Erythroblast (primary cell): ENCODE measurements around the gene RALY.
A peak's percentile ranks its signal among the peaks of the same experiment; 100 is the strongest.

Experiments
- DNase-seq, 2 experiments: peaks; one replicate each; lab custom pipeline; 2025; lab: John Stamatoyannopoulos, UW
- GATA1 ChIP-seq: IDR thresholded peaks from 2 replicates; pipeline ENCODE4 v1.6.1; 2011; ENCODE audit warnings: low read depth, mild to moderate bottlenecking, control low read depth, low read length, moderate library complexity
- POLR2A ChIP-seq: IDR thresholded peaks from 2 replicates; pipeline ENCODE4 v1.6.1; 2011; ENCODE audit warnings: mild to moderate bottlenecking, low read length

RALY gene

GRCh38 chr20:34075647-34076046 lies 81.9 kb downstream of the RALY start:
- TF ChIP-seq POLR2A: no peak
- TF ChIP-seq GATA1: no peak
- no peak for DNase-seq

GRCh38 chr20:34076952-34077351 lies 83.2 kb downstream of the RALY start:
- DNase-seq: no peak

GRCh38 chr20:34078540-34078939 lies 84.8 kb downstream of the RALY start:
- DNase-seq: no peak
- TF ChIP-seq GATA1: no peak
- TF ChIP-seq POLR2A: no peak

More at GRCh38 chr20:34076952-34077351, 83.2 kb downstream of the RALY start:
- no peak for TF ChIP-seq GATA1
- no peak for TF ChIP-seq POLR2A

- no peak for DNase-seq
These were observed 86.1 kb downstream of the RALY start for GRCh38 chr20:34079818-34080217.

GRCh38 chr20:34082232-34082887 lies 88.6 kb downstream of the RALY start:
- no peak for TF ChIP-seq GATA1
- TF ChIP-seq POLR2A: no peak
- no peak for DNase-seq

More at GRCh38 chr20:34079818-34080217, 86.1 kb downstream of the RALY start:
- no peak for TF ChIP-seq POLR2A
- TF ChIP-seq GATA1: no peak

- DNase-seq: peak; percentile 94 to 98
- TF ChIP-seq GATA1 (peak; percentile 31), POLR2A (peak; percentile 63)
These were observed 89.4 kb downstream of the RALY start for GRCh38 chr20:34083137-34083536.

- no peak for DNase-seq
- TF ChIP-seq POLR2A (no peak), GATA1 (no peak)
These were observed 90.1 kb downstream of the RALY start for GRCh38 chr20:34083781-34084180.

- TF ChIP-seq POLR2A: no peak
- no peak for TF ChIP-seq GATA1
- DNase-seq: no peak
These were observed 90.7 kb downstream of the RALY start for GRCh38 chr20:34084227-34084923.

- DNase-seq: peak; percentile 84 to 97
- TF ChIP-seq POLR2A: peak; percentile 47
- peak; percentile 20 for TF ChIP-seq GATA1
These were observed 91.9 kb downstream of the RALY start for GRCh38 chr20:34085544-34086040.

- DNase-seq: no peak
- TF ChIP-seq POLR2A (peak; percentile 17), GATA1 (no peak)
These were observed 94.8 kb downstream of the RALY start for GRCh38 chr20:34088305-34089174.

- no peak for DNase-seq
- TF ChIP-seq GATA1 (no peak), POLR2A (no peak)
These were observed 95.4 kb downstream of the RALY start for GRCh38 chr20:34089175-34089479.

- TF ChIP-seq GATA1 (no peak), POLR2A (no peak)
- no peak for DNase-seq
These were observed 96.1 kb downstream of the RALY start for GRCh38 chr20:34089655-34090345.

- TF ChIP-seq GATA1 (no peak), POLR2A (no peak)
These were observed 96.9 kb downstream of the RALY start for GRCh38 chr20:34090645-34091044.

More at GRCh38 chr20:34090645-34091044, 96.9 kb downstream of the RALY start:
- no peak for DNase-seq
